H1 (cell line): ENCODE data around the gene ZBTB22.

ENCODE experiments used
- CREB1 ChIP-seq: IDR thresholded peaks from 2 replicates; pipeline ENCODE4 v1.6.1; 2012; ENCODE audit warnings: inconsistent platforms
- CTCF ChIP-seq, 3 experiments: IDR thresholded peaks; 1 replicate in 2 of 3; 2 replicates in 1 of 3; pipeline versions ENCODE4 v1.5.1 to v1.6.1; 2011; ENCODE audit warnings: low read length in 3 of 3, mild to moderate bottlenecking in 3 of 3, inconsistent platforms in 2 of 3, low read depth in 1 of 3, moderate library complexity in 1 of 3; ENCODE audit not compliant: insufficient read depth in 1 of 3; ENCODE audit errors: control extremely low read depth in 1 of 3
- EP300 ChIP-seq, 2 experiments: IDR thresholded peaks; 1 replicate in 1 of 2; 2 replicates in 1 of 2; pipeline ENCODE4 v1.6.1; 2011 to 2012; ENCODE audit warnings: low read depth in 2 of 2, low read length in 2 of 2, mild to moderate bottlenecking in 2 of 2, borderline replicate concordance in 1 of 2, inconsistent platforms in 1 of 2, moderate library complexity in 1 of 2
- EZH2 ChIP-seq: fragments of 200-600 bp; sonication (generic); IDR thresholded peaks from 2 replicates; pipeline ENCODE4 v1.7.1; 2012; ENCODE audit warnings: low read depth, mild to moderate bottlenecking, moderate library complexity, low read length, inconsistent platforms; ENCODE audit not compliant: severe bottlenecking
- MAFK ChIP-seq: IDR thresholded peaks from 2 replicates; pipeline ENCODE4 v1.6.1; 2012; ENCODE audit warnings: low read depth, mild to moderate bottlenecking, improper control_type of control experiment, low read length
- RAD21 ChIP-seq, 2 experiments: IDR thresholded peaks in 1 of 2; conservative IDR thresholded peaks in 1 of 2; 2 replicates each; pipeline ENCODE4 v1.6.1; 2011; ENCODE audit warnings: low read depth in 2 of 2, low read length in 2 of 2, improper control_type of control experiment in 1 of 2, inconsistent platforms in 1 of 2, mild to moderate bottlenecking in 1 of 2, moderate library complexity in 1 of 2
- SIN3A ChIP-seq, 2 experiments: IDR thresholded peaks in 1 of 2; conservative IDR thresholded peaks in 1 of 2; 2 replicates each; pipeline ENCODE4 v1.6.1; 2011 to 2012; ENCODE audit warnings: low read length in 2 of 2, improper control_type of control experiment in 1 of 2, low read depth in 1 of 2, mild to moderate bottlenecking in 1 of 2
- SIX5 ChIP-seq: IDR thresholded peaks from 2 replicates; pipeline ENCODE4 v1.6.1; 2011; ENCODE audit warnings: mild to moderate bottlenecking, low read depth, low read length
- YY1 ChIP-seq: IDR thresholded peaks from 2 replicates; pipeline ENCODE4 v1.6.1; 2011; ENCODE audit warnings: low read depth, mild to moderate bottlenecking, low read length

DNA sequence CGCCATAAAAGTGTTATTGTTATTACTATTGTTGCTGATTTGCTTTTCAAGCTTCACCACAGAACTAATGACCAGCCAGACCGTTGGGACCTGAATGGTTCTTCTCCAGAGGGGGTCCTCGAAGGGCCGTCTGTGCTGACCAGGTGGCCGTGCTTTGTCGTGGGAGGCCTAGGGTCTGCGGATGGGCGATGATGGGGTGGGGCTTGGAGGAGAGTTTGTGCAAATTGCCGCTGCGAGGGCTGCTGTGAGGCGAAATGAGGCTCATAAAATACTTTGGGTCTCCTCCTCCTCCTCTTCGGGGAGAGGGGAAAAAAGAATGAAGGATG lies 6.0 kb upstream of the ZBTB22 start:
- TF ChIP-seq MAFK (no peak), CTCF (IDR thresholded peaks at IDR 0.05; ENCODE audit: control extremely low read depth in 1 of 3, insufficient read depth in 1 of 3, low read depth in 1 of 3, low read length in 3 of 3) (no peak), EZH2 (no peak), SIX5 (no peak), YY1 (no peak), RAD21 (IDR thresholded peaks at IDR 0.05 in 1 of 2, conservative IDR thresholded peaks at IDR 0.05 in 1 of 2; ENCODE audit: low read depth in 2 of 2, low read length in 2 of 2) (no peak), CREB1 (no peak), EP300 (IDR thresholded peaks at IDR 0.05; ENCODE audit: borderline replicate concordance in 1 of 2, low read depth in 2 of 2, low read length in 2 of 2) (no peak), SIN3A (conservative IDR thresholded peaks at IDR 0.05 in 1 of 2, IDR thresholded peaks at IDR 0.05 in 1 of 2; ENCODE audit: low read depth in 1 of 2, low read length in 2 of 2) (no peak)
